Muscle layer of colon (tissue), 2 donors: ENCODE measurements around the gene ANKRD44.

Source experiments
- H3K27ac ChIP-seq: one replicate; pipeline ENCODE4 v1.7.0; 2013; ENCODE audit warnings: low read depth, mild to moderate bottlenecking, low read length, moderate library complexity
- H3K27me3 ChIP-seq, 2 donors: one replicate each; pipeline ENCODE4 v1.7.0; 2013; ENCODE audit warnings: low read length in 2 of 2, mild to moderate bottlenecking in 2 of 2; ENCODE audit not compliant: insufficient read depth in 2 of 2, control insufficient read depth in 1 of 2
- H3K36me3 ChIP-seq: one replicate; pipeline ENCODE4 v1.7.0; 2013; ENCODE audit warnings: mild to moderate bottlenecking, low read length; ENCODE audit not compliant: insufficient read depth
- H3K4me1 ChIP-seq: one replicate; pipeline ENCODE4 v1.7.0; 2013; ENCODE audit warnings: mild to moderate bottlenecking, low read length; ENCODE audit not compliant: insufficient read depth
- H3K4me3 ChIP-seq, 2 donors: one replicate each; pipeline ENCODE4 v1.7.0; 2013; ENCODE audit warnings: low read length in 2 of 2, low read depth in 1 of 2, mild to moderate bottlenecking in 1 of 2, moderate library complexity in 1 of 2
- H3K9ac ChIP-seq: one replicate; pipeline ENCODE4 v1.7.0; 2013; ENCODE audit warnings: low read length
- H3K9me3 ChIP-seq: one replicate; pipeline ENCODE4 v1.7.0; 2013; ENCODE audit warnings: mild to moderate bottlenecking, low read length
- donor health status: abdominal sarcoma.
- donor health status: Adenocarcinoma of cecum.

ANKRD44 gene

DNA sequence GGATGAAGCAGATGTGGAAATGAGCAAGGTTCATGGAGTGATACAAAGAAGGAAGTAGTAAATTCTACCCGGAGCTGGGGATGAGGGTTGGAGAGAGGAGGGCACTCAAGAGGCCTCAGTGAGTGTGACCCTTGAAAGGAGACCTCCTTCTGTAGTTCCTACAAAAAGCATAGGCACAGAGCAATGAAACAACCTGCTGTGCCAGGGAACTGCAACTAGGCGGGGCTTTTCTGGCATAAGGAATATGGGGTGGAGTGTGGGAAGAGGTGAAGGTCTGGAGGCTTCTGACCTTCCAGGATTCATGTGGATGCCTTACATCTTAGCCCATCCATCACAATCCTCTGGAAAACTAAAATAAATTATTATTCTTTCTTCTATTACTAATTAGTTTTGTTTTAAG is 358.6 kb downstream of the ANKRD44 start:
- Histone ChIP-seq H3K36me3 (no peaks in the 10 kb centered on the region), H3K27ac (no peak overlapping the region), H3K9me3 (no peaks in the 10 kb centered on the region), H3K4me1 (no peaks in the 10 kb centered on the region), H3K4me3 (no peak overlapping the region), H3K27me3 (no peaks in the 10 kb centered on the region), H3K9ac (no peak overlapping the region)

DNA sequence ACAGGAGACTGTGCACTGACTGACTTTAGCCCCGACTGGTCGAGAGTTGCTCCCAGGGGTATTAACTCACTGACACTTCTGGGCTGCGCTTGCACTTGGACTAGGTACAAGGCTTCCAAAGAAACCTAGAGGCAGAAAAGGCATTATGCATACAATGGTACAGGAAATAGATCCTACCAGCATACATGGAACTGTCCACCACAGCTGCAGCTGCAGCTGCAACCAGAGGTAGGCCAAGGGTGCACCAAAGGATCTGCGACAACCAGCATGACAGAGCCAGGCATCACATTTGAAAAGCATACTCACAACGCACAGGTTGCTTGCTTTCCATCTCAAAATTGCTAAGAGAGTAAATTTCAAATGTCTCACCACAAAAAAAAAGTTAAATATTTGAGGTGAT is 361.5 kb downstream of the ANKRD44 start:
- H3K9me3 ChIP-seq: no peaks in the 10 kb centered on the region
- no peak overlapping the region for H3K27ac ChIP-seq
- H3K4me1 ChIP-seq: no peaks in the 10 kb centered on the region
- H3K9ac ChIP-seq: no peak overlapping the region
- no peaks in the 10 kb centered on the region for H3K36me3 ChIP-seq
- no peaks in the 10 kb centered on the region for H3K27me3 ChIP-seq
- no peak overlapping the region for H3K4me3 ChIP-seq

DNA sequence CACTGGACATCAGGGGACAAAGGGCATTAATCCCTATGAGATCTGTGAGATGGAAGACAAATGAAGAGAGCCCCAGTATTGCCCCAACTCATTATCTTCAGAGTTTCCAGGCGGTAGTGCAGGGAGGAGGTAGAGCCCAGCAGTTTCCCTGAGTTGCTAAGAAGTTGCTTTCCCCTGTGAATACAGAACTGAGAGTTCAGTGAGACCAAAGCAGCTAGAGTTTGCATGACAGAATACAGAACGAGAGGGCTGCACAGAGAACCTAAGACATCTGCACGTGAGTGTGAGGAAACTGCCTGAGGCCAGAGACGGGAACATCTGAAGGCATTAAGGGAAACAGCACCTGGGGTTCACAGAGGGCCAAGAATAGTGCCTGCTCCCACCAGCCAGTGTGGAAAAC is 366.0 kb downstream of the ANKRD44 start:
- Histone ChIP-seq H3K36me3 (no peaks in the 10 kb centered on the region), H3K9ac (no peak overlapping the region), H3K27me3 (no peaks in the 10 kb centered on the region), H3K27ac (no peak overlapping the region), H3K9me3 (no peaks in the 10 kb centered on the region), H3K4me1 (no peaks in the 10 kb centered on the region), H3K4me3 (no peak overlapping the region)

DNA sequence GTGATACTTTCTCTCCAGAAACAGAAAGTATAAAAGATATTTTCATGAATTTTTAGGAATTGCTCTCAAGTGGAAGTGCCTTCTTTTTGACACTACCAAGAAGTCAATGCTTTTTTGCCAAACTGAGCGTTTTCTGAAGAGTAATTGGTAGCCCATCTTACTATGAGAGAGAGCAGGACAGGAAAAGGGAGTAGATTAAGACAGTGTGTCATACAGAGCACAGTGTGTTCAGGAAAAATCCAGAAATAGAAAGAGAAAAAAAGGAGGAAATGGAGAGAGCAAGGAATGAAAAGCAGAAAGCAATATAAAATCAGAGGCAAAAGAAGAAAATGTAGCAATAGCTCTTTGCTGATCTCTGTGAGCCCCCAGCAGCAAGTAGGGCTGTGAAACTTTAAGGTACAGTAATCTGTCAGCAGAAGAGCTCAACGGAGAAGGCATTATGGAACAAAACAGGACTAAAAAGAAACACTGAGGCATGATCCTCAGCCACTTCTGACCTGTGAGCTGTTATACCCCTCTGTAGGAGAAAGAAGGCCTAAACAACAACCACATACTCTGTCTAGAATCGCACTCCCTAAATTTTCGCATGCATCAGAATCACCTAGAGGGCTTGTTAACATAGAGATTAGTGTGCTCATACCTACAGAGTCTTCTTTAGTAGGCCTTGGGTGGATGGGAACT is 369.0 kb downstream of the ANKRD44 start:
- Histone ChIP-seq H3K4me3 (no peak overlapping the region), H3K27me3 (no peaks in the 10 kb centered on the region), H3K27ac (no peak overlapping the region), H3K9ac (no peak overlapping the region), H3K9me3 (no peaks in the 10 kb centered on the region), H3K36me3 (no peaks in the 10 kb centered on the region), H3K4me1 (no peaks in the 10 kb centered on the region)

DNA sequence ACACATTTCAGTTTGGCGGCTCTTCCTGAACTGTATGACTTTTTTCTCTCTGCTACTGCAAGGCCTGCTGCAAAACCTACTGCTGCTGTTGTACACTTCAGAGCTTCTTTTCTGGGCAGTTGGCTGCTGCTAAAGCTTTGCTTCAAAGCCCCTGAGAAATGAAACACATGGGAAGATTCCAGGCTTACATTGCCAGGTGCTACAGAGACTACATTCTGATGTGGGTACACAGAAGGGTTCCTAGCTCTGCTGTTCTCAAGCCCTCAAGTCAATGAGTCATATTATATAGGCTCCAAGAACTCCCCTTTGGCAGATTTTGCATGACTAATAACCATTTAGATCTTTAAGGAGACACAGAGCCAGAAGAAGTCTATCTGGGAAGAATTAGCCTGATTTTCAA is 371.2 kb downstream of the ANKRD44 start:
- no peaks in the 10 kb centered on the region for H3K27me3 ChIP-seq
- H3K9ac ChIP-seq: no peak overlapping the region

More for the DNA sequence above, 371.2 kb downstream of the ANKRD44 start:
- Histone ChIP-seq H3K9me3 (no peaks in the 10 kb centered on the region), H3K27ac (no peak overlapping the region), H3K4me1 (no peaks in the 10 kb centered on the region), H3K36me3 (no peaks in the 10 kb centered on the region), H3K4me3 (no peak overlapping the region)
